HuH-7.5 (cell line): ENCODE results near the gene ID2.

Experiments used
- DNase-seq: peaks from one replicate; pipeline ENCODE4 v3.0.0; 2011; ENCODE audit warnings: low spot score

The ID2 gene

GRCh38 chr2:8648441-8649213 lies 33.2 kb upstream of the ID2 start:
- DNase-seq: no peak

GRCh38 chr2:8649718-8650117 lies 32.1 kb upstream of the ID2 start:
- no peak for DNase-seq

- no peak for DNase-seq
Observed at GRCh38 chr2:8650256-8650655, 31.6 kb upstream of the ID2 start.

- no peak for DNase-seq
Observed at GRCh38 chr2:8652774-8653426, 29.0 kb upstream of the ID2 start.

GRCh38 chr2:8653485-8653884 lies 28.4 kb upstream of the ID2 start:
- DNase-seq: no peak

GRCh38 chr2:8654041-8654440 lies 27.8 kb upstream of the ID2 start:
- no peak for DNase-seq

- no peak for DNase-seq
Observed at GRCh38 chr2:8654483-8654882, 27.4 kb upstream of the ID2 start.

- DNase-seq: peak; percentile 44
Observed at GRCh38 chr2:8656160-8656641, 25.7 kb upstream of the ID2 start.

GRCh38 chr2:8656811-8657210 lies 25.0 kb upstream of the ID2 start:
- no peak for DNase-seq

- DNase-seq: no peak
Observed at GRCh38 chr2:8657423-8658062, 24.3 kb upstream of the ID2 start.

GRCh38 chr2:8658064-8658862 lies 23.6 kb upstream of the ID2 start:
- no peak for DNase-seq

GRCh38 chr2:8659092-8659734 lies 22.6 kb upstream of the ID2 start:
- no peak for DNase-seq

GRCh38 chr2:8659735-8660492 lies 21.9 kb upstream of the ID2 start:
- no peak for DNase-seq

- DNase-seq: no peak
Observed at GRCh38 chr2:8661235-8661634, 20.6 kb upstream of the ID2 start.

GRCh38 chr2:8661736-8662135 lies 20.1 kb upstream of the ID2 start:
- DNase-seq: no peak

- no peak for DNase-seq
Observed at GRCh38 chr2:8662239-8662879, 19.5 kb upstream of the ID2 start.

GRCh38 chr2:8663997-8664396 lies 17.9 kb upstream of the ID2 start:
- no peak for DNase-seq

GRCh38 chr2:8666581-8666980 lies 15.3 kb upstream of the ID2 start:
- no peak for DNase-seq

GRCh38 chr2:8667896-8668512 lies 13.9 kb upstream of the ID2 start:
- DNase-seq: no peak

- no peak for DNase-seq
Observed at GRCh38 chr2:8669157-8669817, 12.6 kb upstream of the ID2 start.
